ENCODE results near the gene EDAR.

GRCh38 chr2:109000738-109001137, 11.7 kb upstream of the EDAR start:
- no peak for TF ChIP-seq RAD21 (IDR thresholded peaks at IDR 0.05; ENCODE audit: low read depth)
- no peak for TF ChIP-seq CTCF (IDR thresholded peaks at IDR 0.05 in 2 of 3, conservative IDR thresholded peaks at IDR 0.05 in 1 of 3; ENCODE audit: borderline replicate concordance in 1 of 3, insufficient read depth in 1 of 3, low read depth in 2 of 3, low read length in 2 of 3)
